ENCODE results near the gene SERPINB2. TPM values are rescaled to one million over a fixed set of nuclear protein-coding genes. Genes with fewer than 3 reads are reported as not detected.

SERPINB2 gene
- total and polyA plus RNA-seq, 7 experiments from 2014 or later: 3.6 to 8.5 (median 4.9) TPM; not detected in 3

DNA sequence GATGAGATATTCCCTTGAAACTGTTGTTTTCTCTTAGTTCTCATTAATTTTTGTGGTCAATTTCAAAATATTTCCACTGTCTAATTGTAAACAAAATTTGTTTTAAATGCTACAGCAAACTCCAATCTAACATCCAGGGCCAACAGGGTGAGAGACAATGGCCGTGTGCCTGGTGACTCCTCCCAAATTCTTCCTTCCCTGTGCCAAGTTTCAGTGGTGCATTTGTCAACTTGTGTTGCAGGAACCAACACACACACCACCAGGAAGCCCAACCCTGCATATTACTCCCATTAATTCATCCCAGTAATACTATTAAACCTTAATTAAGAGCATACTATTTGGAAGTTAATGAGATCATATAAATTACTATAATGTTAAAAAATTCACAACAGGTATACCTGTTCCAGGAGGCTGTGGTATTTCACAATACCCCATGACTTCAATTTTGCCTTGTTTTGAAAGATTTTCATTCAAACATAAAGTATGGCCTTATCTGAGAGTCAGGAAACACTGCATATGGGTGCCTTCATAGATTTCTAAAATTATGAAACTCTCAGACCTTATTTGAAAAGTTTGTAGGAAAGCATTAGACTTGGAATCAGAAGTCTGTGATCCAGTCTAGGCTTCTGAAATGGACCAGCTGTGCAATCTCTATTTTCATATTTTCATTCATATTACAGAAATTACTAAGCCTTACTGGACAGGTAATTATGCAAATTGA, 1.1 kb downstream of the SERPINB2 start:
- Histone ChIP-seq H3K9me3 (ENCODE audit: control insufficient read depth in 2 of 3, low read length in 3 of 3) (no peaks in the 10 kb centered on the region), H3K27ac (ENCODE audit: low read depth, low read length) (no peak overlapping the region), H3K4me1 (ENCODE audit: control insufficient read depth in 2 of 2, insufficient read depth in 2 of 2, low read length in 2 of 2) (no peaks in the 10 kb centered on the region), H3K4me3 (ENCODE audit: low read length) (no peak overlapping the region), H3K36me3 (ENCODE audit: control insufficient read depth in 2 of 3, insufficient read depth in 3 of 3, low read length in 3 of 3) (no peaks in the 10 kb centered on the region), H3K27me3 (ENCODE audit: control insufficient read depth in 2 of 2, insufficient read depth in 2 of 2, low read length in 2 of 2) (peaks cover 0 to 4% of the 10 kb centered on the region in 2 donors)
- Mint-ChIP-seq H3K27ac (no peak overlapping the region), H3K9me3 (peaks cover 0 to 2% (median 0%) of the 10 kb centered on the region in 11 donors), H3K36me3 (no peaks in the 10 kb centered on the region), H3K27me3 (peaks cover 4 to 31% (median 18%) of the 10 kb centered on the region in 5 donors), H3K4me3 (no peak overlapping the region), H3K4me1 (no peaks in the 10 kb centered on the region)
- intact Hi-C loops (cut with micrococcal nuclease): no loop called here
- POLR2A ChIA-PET: no interaction called here
- CTCF ChIA-PET: no interaction called here
- no peak for ATAC-seq
- DNase-seq: no peak

DNA sequence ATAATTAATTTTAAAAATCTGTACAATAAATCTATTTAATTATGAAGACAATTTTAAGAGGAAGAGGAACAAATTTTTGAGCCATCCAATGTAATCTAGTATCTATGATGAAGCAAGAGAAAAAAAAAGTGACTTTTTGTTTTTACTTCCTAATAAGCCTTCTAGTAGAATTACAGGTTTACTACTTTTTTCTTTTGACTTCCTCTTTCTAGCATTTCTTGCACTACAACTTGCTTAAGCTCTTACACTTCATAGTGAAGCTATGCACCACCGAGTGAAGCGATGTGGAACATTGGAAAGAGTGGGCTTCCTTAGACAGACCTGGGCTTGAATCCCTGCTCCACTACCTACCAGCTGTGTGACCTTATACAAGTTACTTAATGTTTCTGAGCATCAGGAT, 2.1 kb downstream of the SERPINB2 start:
- DNase-seq (no peak), ATAC-seq (peak; percentile 39)
- no peak overlapping the region for H3K27ac ChIP-seq (ENCODE audit: low read depth, low read length)
- no peak overlapping the region for H3K4me3 ChIP-seq (ENCODE audit: low read length)
- Mint-ChIP-seq H3K27ac (no peak overlapping the region), H3K36me3 (no peaks in the 10 kb centered on the region), H3K9me3 (peaks cover 0 to 2% (median 0%) of the 10 kb centered on the region in 11 donors), H3K4me3 (no peak overlapping the region), H3K27me3 (peaks cover 4 to 31% (median 26%) of the 10 kb centered on the region in 5 donors), H3K4me1 (peaks cover 0 to 3% (median 0%) of the 10 kb centered on the region in 7 donors)
- H3K4me1 ChIP-seq (ENCODE audit: control insufficient read depth in 2 of 2, insufficient read depth in 2 of 2, low read length in 2 of 2): no peaks in the 10 kb centered on the region
- ChIA-PET POLR2A (no interaction called here), CTCF (no interaction called here)
- intact Hi-C loops (cut with micrococcal nuclease): no loop called here
- no peaks in the 10 kb centered on the region for H3K9me3 ChIP-seq (ENCODE audit: control insufficient read depth in 2 of 3, low read length in 3 of 3)
- H3K36me3 ChIP-seq (ENCODE audit: control insufficient read depth in 2 of 3, insufficient read depth in 3 of 3, low read length in 3 of 3): no peaks in the 10 kb centered on the region
- peaks cover 0 to 4% of the 10 kb centered on the region in 2 donors for H3K27me3 ChIP-seq (ENCODE audit: control insufficient read depth in 2 of 2, insufficient read depth in 2 of 2, low read length in 2 of 2)

DNA sequence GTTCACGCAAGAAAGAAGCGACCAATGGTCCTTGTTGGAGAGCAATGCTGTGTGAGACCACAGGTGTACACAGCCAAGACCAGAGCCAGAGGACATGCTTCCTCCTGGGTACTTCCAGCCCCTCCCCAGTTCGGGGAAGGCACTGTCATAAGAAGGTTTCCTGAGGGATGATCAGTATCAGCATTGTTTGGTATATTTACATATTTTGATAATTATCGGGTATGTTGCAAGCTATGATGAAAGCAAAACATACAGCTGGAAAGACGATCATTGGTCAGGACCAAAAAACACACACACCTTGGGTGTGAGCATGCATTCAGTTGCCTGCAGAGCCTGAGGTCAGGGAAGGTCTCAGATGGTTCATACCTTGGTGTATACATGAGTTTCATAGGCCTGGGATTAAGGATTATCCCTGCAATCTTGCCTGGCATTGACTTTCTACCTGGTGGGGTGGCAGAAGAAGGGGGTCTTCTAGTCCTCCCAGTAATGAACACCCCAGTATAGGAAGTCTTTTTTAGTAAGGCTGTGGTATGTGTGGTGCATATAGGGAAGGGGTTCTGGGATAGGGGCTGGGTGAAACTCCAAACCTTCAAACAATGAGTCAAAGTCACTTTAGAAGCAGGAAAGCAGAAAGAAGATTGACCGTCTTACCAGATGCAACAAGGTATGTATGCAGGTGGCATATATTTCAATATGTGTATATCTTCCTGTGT, 2.9 kb downstream of the SERPINB2 start:
- peaks cover 4 to 32% (median 23%) of the 10 kb centered on the region in 5 donors for H3K27me3 Mint-ChIP-seq
- ChIA-PET POLR2A (no interaction called here), CTCF (no interaction called here)
- peaks cover 0 to 3% (median 0%) of the 10 kb centered on the region in 7 donors for H3K4me1 Mint-ChIP-seq
- ATAC-seq (no peak), DNase-seq (no peak)
- peaks cover 0 to 4% of the 10 kb centered on the region in 2 donors for H3K27me3 ChIP-seq (ENCODE audit: control insufficient read depth in 2 of 2, insufficient read depth in 2 of 2, low read length in 2 of 2)
- intact Hi-C loops (cut with micrococcal nuclease): no loop called here
- H3K9me3 Mint-ChIP-seq: peaks cover 0 to 2% (median 0%) of the 10 kb centered on the region in 11 donors
- H3K4me3 ChIP-seq (ENCODE audit: low read length): no peak overlapping the region
- no peaks in the 10 kb centered on the region for H3K4me1 ChIP-seq (ENCODE audit: control insufficient read depth in 2 of 2, insufficient read depth in 2 of 2, low read length in 2 of 2)
- H3K4me3 Mint-ChIP-seq: no peak overlapping the region
- no peak overlapping the region for H3K27ac ChIP-seq (ENCODE audit: low read depth, low read length)
- no peak overlapping the region for H3K27ac Mint-ChIP-seq
- H3K36me3 Mint-ChIP-seq: no peaks in the 10 kb centered on the region
- no peaks in the 10 kb centered on the region for H3K36me3 ChIP-seq (ENCODE audit: control insufficient read depth in 2 of 3, insufficient read depth in 3 of 3, low read length in 3 of 3)
- no peaks in the 10 kb centered on the region for H3K9me3 ChIP-seq (ENCODE audit: control insufficient read depth in 2 of 3, low read length in 3 of 3)

DNA sequence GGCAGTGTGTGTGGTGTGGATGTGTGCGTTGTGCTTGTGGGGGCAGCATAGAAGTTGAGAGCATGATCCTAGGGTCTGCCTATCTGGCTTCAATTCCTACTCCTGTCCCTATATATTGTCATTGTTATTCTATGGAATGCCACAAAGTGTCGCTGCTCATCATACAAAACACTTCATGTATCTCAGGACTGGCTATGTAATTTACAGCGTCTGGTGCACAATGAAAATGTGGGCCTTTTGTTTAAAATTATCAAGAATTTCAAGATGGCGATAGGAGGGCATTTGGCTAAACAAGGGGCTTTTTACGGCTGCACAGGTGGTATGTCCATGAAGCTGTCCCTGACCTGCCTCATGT, 3.4 kb downstream of the SERPINB2 start:
- Histone ChIP-seq H3K4me3 (ENCODE audit: low read length) (no peak overlapping the region), H3K36me3 (ENCODE audit: control insufficient read depth in 2 of 3, insufficient read depth in 3 of 3, low read length in 3 of 3) (no peaks in the 10 kb centered on the region), H3K4me1 (ENCODE audit: control insufficient read depth in 2 of 2, insufficient read depth in 2 of 2, low read length in 2 of 2) (no peaks in the 10 kb centered on the region), H3K27ac (ENCODE audit: low read depth, low read length) (no peak overlapping the region), H3K9me3 (ENCODE audit: control insufficient read depth in 2 of 3, low read length in 3 of 3) (no peaks in the 10 kb centered on the region), H3K27me3 (ENCODE audit: control insufficient read depth in 2 of 2, insufficient read depth in 2 of 2, low read length in 2 of 2) (peaks cover 0 to 4% of the 10 kb centered on the region in 2 donors)
- no peak for ATAC-seq
- intact Hi-C loops (cut with micrococcal nuclease): loop anchor here in 1 of 2 donors (1.0 kb wide), 1 partner anchor 88 kb away; no protein-coding TSS in a partner anchor
- Mint-ChIP-seq H3K27ac (no peak overlapping the region), H3K4me1 (peaks cover 0 to 3% (median 0%) of the 10 kb centered on the region in 7 donors), H3K27me3 (peaks cover 4 to 35% (median 21%) of the 10 kb centered on the region in 5 donors), H3K36me3 (no peaks in the 10 kb centered on the region), H3K9me3 (peaks cover 0 to 1% (median 0%) of the 10 kb centered on the region in 11 donors), H3K4me3 (no peak overlapping the region)
- ChIA-PET POLR2A (no interaction called here), CTCF (no interaction called here)
- DNase-seq: no peak

DNA sequence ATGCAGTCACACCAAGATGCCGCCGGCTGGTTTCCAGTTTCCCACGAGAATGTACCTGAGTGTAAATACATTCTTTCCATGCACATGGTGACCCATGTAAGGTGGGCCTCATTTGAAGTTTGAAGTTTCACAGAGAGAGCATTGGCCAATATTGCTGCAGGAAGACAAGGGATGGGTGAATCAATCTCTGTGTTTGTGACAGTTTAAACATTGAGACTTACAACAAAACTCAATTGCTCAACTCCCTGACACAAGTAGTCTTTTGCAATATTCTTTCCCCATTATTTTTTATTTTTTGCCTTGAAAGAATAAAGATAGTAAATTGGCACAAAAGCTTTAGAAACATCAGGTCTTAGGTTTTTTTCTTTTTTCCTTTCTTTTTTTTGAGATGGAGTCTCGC, 5.1 kb downstream of the SERPINB2 start:
- Mint-ChIP-seq H3K9me3 (no peaks in the 10 kb centered on the region), H3K27ac (no peak overlapping the region), H3K27me3 (peaks cover 4 to 29% (median 20%) of the 10 kb centered on the region in 5 donors), H3K4me1 (peaks cover 0 to 3% (median 0%) of the 10 kb centered on the region in 7 donors), H3K36me3 (no peaks in the 10 kb centered on the region), H3K4me3 (no peak overlapping the region)
- no peak for ATAC-seq
- ChIA-PET POLR2A (no interaction called here), CTCF (no interaction called here)
- no peaks in the 10 kb centered on the region for H3K4me1 ChIP-seq (ENCODE audit: control insufficient read depth in 2 of 2, insufficient read depth in 2 of 2, low read length in 2 of 2)
- intact Hi-C loops (cut with micrococcal nuclease): no loop called here
- no peak overlapping the region for H3K4me3 ChIP-seq (ENCODE audit: low read length)
- H3K36me3 ChIP-seq (ENCODE audit: control insufficient read depth in 2 of 3, insufficient read depth in 3 of 3, low read length in 3 of 3): no peaks in the 10 kb centered on the region
- peaks cover 0 to 4% of the 10 kb centered on the region in 2 donors for H3K27me3 ChIP-seq (ENCODE audit: control insufficient read depth in 2 of 2, insufficient read depth in 2 of 2, low read length in 2 of 2)
- no peak for DNase-seq
- no peaks in the 10 kb centered on the region for H3K9me3 ChIP-seq (ENCODE audit: control insufficient read depth in 2 of 3, low read length in 3 of 3)
- no peak overlapping the region for H3K27ac ChIP-seq (ENCODE audit: low read depth, low read length)

DNA sequence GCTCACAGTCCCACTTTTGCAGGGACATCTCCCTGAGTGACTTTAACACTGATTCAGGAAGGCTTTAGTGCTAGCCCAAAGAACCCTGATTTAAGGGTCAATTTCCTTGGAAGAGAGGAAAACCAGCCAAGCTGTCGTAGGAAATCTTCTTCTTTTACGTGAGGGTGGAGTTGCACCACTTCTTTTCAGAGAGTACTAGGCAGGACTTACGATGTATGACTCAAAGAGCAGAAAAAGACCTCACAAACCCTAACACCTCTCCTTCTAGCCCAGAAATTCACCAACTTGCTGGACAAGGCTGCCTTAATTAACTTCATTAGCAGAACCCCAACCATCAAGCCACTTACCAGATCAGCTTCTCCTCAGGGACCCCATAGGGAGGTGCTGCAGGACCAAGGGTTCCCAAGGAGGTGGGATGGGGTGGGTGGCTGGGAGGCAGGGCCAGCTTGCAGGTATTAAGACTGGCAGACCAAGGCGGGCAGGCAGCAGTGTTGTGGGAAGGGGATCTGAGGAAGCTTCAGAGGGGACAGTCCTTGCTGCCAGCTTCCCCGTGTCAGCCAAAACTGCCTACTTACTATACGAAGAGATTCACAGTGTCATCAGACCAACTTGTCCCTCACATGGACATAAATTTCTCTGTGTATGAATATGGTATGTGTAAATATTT, 6.7 kb downstream of the SERPINB2 start:
- Histone ChIP-seq H3K36me3 (ENCODE audit: control insufficient read depth in 2 of 3, insufficient read depth in 3 of 3, low read length in 3 of 3) (no peaks in the 10 kb centered on the region), H3K4me1 (ENCODE audit: control insufficient read depth in 2 of 2, insufficient read depth in 2 of 2, low read length in 2 of 2) (no peaks in the 10 kb centered on the region), H3K4me3 (ENCODE audit: low read length) (no peak overlapping the region), H3K27ac (ENCODE audit: low read depth, low read length) (no peak overlapping the region), H3K27me3 (ENCODE audit: control insufficient read depth in 2 of 2, insufficient read depth in 2 of 2, low read length in 2 of 2) (no peaks in the 10 kb centered on the region), H3K9me3 (ENCODE audit: control insufficient read depth in 2 of 3, low read length in 3 of 3) (no peaks in the 10 kb centered on the region)
- intact Hi-C loops (cut with micrococcal nuclease): no loop called here
- no peaks in the 10 kb centered on the region for H3K9me3 Mint-ChIP-seq
- H3K4me1 Mint-ChIP-seq: peaks cover 0 to 3% (median 0%) of the 10 kb centered on the region in 7 donors
- CTCF ChIA-PET: no interaction called here
- no peak overlapping the region for H3K27ac Mint-ChIP-seq
- POLR2A ChIA-PET: no interaction called here
- peaks cover 5 to 35% (median 24%) of the 10 kb centered on the region in 5 donors for H3K27me3 Mint-ChIP-seq
- DNase-seq (no peak), ATAC-seq (peak; percentile 36)
- no peaks in the 10 kb centered on the region for H3K36me3 Mint-ChIP-seq
- H3K4me3 Mint-ChIP-seq: no peak overlapping the region

Data from naive thymus-derived CD4-positive, alpha-beta T cell (primary cell).